Activated CD4-positive, alpha-beta T cell treated with anti-CD3 and anti-CD28 coated beads, Interleukin-2, amount 50 U/mL, for 24 hours (primary cell): ENCODE data around the gene NDST1.
"Not testable (repeated sequence)": the region's sequence is repeated elsewhere in the genome, so short reads cannot be mapped to it uniquely, and the experiment has no call there.

Source experiments
- DNase-seq, 2 donors: peaks; one replicate each; pipeline ENCODE4 v3.0.0-alpha.2; 2020; ENCODE audit warnings: low read depth in 1 of 2, low spot score in 1 of 2

NDST1 gene

GRCh38 chr5:150506571-150507473, 1.1 kb upstream of the NDST1 start:
- no peak for DNase-seq

GRCh38 chr5:150508277-150508640, 328 bp downstream of the NDST1 start:
- no peak for DNase-seq

- DNase-seq = no peak
Measured at GRCh38 chr5:150508828-150509227, 897 bp downstream of the NDST1 start.

GRCh38 chr5:150509992-150510391, 2.1 kb downstream of the NDST1 start:
- DNase-seq = no peak

GRCh38 chr5:150510460-150511263, 2.7 kb downstream of the NDST1 start:
- no peak for DNase-seq

GRCh38 chr5:150511578-150512367, 3.8 kb downstream of the NDST1 start:
- DNase-seq = no peak

- DNase-seq = no peak
Measured at GRCh38 chr5:150512368-150512747, 4.4 kb downstream of the NDST1 start.

- no peak for DNase-seq
Measured at GRCh38 chr5:150513375-150514309, 5.7 kb downstream of the NDST1 start.

GRCh38 chr5:150514708-150515211, 6.8 kb downstream of the NDST1 start:
- DNase-seq = no peak

- DNase-seq = no peak
Measured at GRCh38 chr5:150515446-150515845, 7.5 kb downstream of the NDST1 start.

GRCh38 chr5:150516011-150516410, 8.1 kb downstream of the NDST1 start:
- no peak for DNase-seq

GRCh38 chr5:150517272-150518152, 9.6 kb downstream of the NDST1 start:
- DNase-seq = no peak

GRCh38 chr5:150518712-150519559, 11.0 kb downstream of the NDST1 start:
- not testable (repeated sequence) for DNase-seq

- DNase-seq = no peak
Measured at GRCh38 chr5:150519560-150519945, 11.6 kb downstream of the NDST1 start.

GRCh38 chr5:150519978-150520377, 12.0 kb downstream of the NDST1 start:
- DNase-seq = no peak

GRCh38 chr5:150520747-150521521, 13.0 kb downstream of the NDST1 start:
- DNase-seq = no peak

GRCh38 chr5:150521522-150521817, 13.5 kb downstream of the NDST1 start:
- DNase-seq = no peak
